BE2C (cell line): ENCODE measurements around the gene LLGL2.

Source experiments
- DNase-seq: peaks from one replicate; pipeline ENCODE4 v3.0.0-alpha.2; 2020
- H3K27me3 ChIP-seq: fragments of 250-450 bp; sonication (Bioruptor Pico); 2 replicates; pipeline ENCODE4 v1.5.1; 2020; ENCODE audit warnings: mild to moderate bottlenecking
- H3K36me3 ChIP-seq: fragments of 250-450 bp; sonication (Bioruptor Pico); 2 replicates; pipeline ENCODE4 v1.5.1; 2020; ENCODE audit warnings: mild to moderate bottlenecking
- H3K4me1 ChIP-seq: fragments of 250-450 bp; sonication (Bioruptor Pico); 2 replicates; pipeline ENCODE4 v1.5.1; 2020
- H3K4me3 ChIP-seq: 2 replicates; pipeline ENCODE4 v1.5.1; 2011; ENCODE audit warnings: low read depth, low read length
- H3K9me3 ChIP-seq: fragments of 250-450 bp; sonication (Bioruptor Pico); 2 replicates; pipeline ENCODE4 v1.5.1; 2020
- TF ChIP-seq, protein P1 (sequence below): IDR thresholded peaks from 2 replicates; pipeline ENCODE4 v1.5.1; 2012; ENCODE audit warnings: mild to moderate bottlenecking, low read depth, low read length

LLGL2 gene

GRCh38 chr17:75539967-75540729 lies 14.7 kb downstream of the LLGL2 start:
- Histone ChIP-seq H3K9me3 (no peaks in the 10 kb centered on the region), H3K4me3 (no peak overlapping the region), H3K27me3 (no peaks in the 10 kb centered on the region), H3K4me1 (peaks cover 14% of the 10 kb centered on the region), H3K36me3 (no peaks in the 10 kb centered on the region)
- peak; percentile 39 for DNase-seq
- TF ChIP-seq, protein P1, sequence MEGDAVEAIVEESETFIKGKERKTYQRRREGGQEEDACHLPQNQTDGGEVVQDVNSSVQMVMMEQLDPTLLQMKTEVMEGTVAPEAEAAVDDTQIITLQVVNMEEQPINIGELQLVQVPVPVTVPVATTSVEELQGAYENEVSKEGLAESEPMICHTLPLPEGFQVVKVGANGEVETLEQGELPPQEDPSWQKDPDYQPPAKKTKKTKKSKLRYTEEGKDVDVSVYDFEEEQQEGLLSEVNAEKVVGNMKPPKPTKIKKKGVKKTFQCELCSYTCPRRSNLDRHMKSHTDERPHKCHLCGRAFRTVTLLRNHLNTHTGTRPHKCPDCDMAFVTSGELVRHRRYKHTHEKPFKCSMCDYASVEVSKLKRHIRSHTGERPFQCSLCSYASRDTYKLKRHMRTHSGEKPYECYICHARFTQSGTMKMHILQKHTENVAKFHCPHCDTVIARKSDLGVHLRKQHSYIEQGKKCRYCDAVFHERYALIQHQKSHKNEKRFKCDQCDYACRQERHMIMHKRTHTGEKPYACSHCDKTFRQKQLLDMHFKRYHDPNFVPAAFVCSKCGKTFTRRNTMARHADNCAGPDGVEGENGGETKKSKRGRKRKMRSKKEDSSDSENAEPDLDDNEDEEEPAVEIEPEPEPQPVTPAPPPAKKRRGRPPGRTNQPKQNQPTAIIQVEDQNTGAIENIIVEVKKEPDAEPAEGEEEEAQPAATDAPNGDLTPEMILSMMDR, result no peak

- Histone ChIP-seq H3K4me1 (peaks cover 14% of the 10 kb centered on the region), H3K36me3 (no peaks in the 10 kb centered on the region), H3K27me3 (no peaks in the 10 kb centered on the region), H3K9me3 (no peaks in the 10 kb centered on the region), H3K4me3 (no peak overlapping the region)
- TF ChIP-seq, protein P1, result no peak
- DNase-seq, result peak; percentile 35
Observed at GRCh38 chr17:75540923-75541503, 15.5 kb downstream of the LLGL2 start.

GRCh38 chr17:75542229-75542628 lies 16.7 kb downstream of the LLGL2 start:
- H3K27me3 ChIP-seq, result no peaks in the 10 kb centered on the region
- DNase-seq, result no peak
- no peaks in the 10 kb centered on the region for H3K9me3 ChIP-seq
- H3K4me3 ChIP-seq, result no peak overlapping the region
- TF ChIP-seq, protein P1, result no peak
- H3K4me1 ChIP-seq, result peaks cover 14% of the 10 kb centered on the region
- no peaks in the 10 kb centered on the region for H3K36me3 ChIP-seq

DNA sequence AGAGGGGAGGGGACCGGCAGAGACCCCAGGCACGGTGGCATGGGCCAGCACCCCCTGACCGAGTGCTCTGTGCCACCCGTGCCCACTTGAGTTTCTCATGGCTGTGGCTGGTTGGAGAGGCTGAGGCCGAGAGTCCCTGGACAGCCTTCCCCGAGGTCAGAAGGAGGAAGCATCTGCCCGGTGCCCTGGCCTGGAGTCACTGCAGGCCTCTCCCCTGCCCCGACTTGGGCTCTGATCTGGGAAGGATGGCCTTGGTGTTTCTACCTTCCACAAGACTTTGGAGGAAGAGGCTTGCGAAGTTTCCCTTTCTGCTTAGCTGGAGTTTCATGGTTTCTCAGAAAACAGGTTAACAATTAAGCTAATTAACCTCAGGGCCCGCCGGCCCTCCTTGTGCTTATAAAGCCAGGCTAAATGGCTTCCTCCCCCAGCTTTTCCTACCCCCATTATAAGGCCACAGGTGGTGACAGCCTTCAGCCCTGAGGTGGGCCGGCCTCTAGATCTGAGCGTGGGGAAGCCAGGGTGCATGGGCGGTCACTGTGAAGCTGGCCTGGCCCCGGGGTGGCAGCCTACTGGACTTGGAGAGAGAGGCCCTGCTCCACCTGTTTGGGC lies 17.3 kb downstream of the LLGL2 start:
- Histone ChIP-seq H3K9me3 (no peaks in the 10 kb centered on the region), H3K4me1 (peaks cover 14% of the 10 kb centered on the region), H3K36me3 (no peaks in the 10 kb centered on the region), H3K27me3 (no peaks in the 10 kb centered on the region), H3K4me3 (no peak overlapping the region)
- DNase-seq, result no peak
- TF ChIP-seq, protein P1, result no peak

DNA sequence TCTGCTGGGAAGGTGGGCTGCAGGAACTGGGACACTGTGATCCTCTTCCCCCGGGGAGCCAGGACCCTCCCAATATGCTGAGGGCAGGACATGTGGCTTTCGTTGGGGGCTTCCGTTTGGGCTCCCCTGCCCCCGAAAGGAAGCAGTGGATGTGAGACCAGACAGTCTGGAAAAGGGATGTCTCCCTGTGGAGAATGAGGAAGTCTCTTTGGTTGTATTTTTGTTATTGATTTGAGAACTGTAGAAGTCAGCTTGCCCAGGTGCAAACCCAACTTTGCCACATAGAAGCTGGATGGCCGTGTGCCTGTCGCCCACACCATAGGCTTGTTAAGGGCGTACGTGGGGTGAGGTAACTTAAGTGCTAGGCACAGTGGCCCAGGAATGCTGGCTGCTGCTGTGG lies 18.8 kb downstream of the LLGL2 start:
- no peaks in the 10 kb centered on the region for H3K36me3 ChIP-seq
- no peaks in the 10 kb centered on the region for H3K9me3 ChIP-seq
- TF ChIP-seq, protein P1, result no peak
- H3K27me3 ChIP-seq, result no peaks in the 10 kb centered on the region
- H3K4me3 ChIP-seq, result no peak overlapping the region
- DNase-seq, result no peak
- peaks cover 14% of the 10 kb centered on the region for H3K4me1 ChIP-seq

- no peak overlapping the region for H3K4me3 ChIP-seq
- no peaks in the 10 kb centered on the region for H3K36me3 ChIP-seq
- peaks cover 2% of the 10 kb centered on the region; the same call in 1 of the 2 replicates for H3K4me1 ChIP-seq
- H3K9me3 ChIP-seq, result no peaks in the 10 kb centered on the region
- DNase-seq, result no peak
- TF ChIP-seq, protein P1, result no peak
- no peaks in the 10 kb centered on the region for H3K27me3 ChIP-seq
Observed at GRCh38 chr17:75546181-75546580, 20.7 kb downstream of the LLGL2 start.
